C4-2B (cell line): ENCODE measurements around the gene LRIT1.

Experiments
- ZFX ChIP-seq: fragments of 450-650 bp; IDR thresholded peaks from 2 replicates; pipeline ENCODE4 v1.6.1; 2017
- TF ChIP-seq, protein P1 (sequence below): fragments of 450-650 bp; conservative IDR thresholded peaks from 2 replicates; pipeline ENCODE4 v1.5.1; 2017; ENCODE audit warnings: mild to moderate bottlenecking

DNA sequence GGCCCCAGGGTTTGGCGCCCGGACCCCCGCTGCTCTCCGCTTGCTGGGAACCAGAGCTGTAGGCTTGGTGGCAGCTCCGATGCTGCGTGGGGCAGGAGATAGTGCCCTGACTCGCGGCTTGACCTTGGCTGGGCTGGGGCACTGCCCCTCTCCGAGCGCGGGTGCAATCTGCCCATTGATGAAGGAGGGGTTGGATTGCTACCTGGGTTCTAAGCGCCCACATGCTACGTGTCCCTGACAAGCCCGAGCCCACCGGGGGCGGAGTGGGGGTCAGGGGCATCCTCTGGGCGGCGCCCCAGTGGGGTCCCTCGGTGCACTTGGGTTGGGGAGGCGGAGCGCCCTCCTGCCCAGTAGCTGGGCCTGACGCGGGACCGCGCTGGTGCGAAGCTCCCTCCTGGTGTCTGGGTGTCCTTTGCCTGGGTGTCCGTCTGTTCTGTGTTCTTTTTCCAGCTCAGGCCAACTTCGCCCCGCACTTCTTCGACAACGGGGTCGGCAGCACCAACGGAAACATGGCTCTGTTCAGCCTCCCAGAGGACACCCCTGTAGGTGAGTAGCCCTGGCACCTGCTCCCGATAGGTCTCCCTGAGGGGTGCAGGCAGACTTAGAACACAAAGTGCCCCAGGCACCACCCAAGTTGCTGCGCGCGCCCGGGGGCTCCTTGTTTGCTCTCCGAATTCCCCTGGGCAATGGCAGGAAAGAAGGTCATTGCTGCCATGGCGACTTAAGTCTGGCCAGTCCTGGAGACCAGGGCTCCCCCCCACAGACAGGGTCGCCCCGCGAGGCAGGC is 46.1 kb downstream of the LRIT1 start:
- TF ChIP-seq, protein P1, sequence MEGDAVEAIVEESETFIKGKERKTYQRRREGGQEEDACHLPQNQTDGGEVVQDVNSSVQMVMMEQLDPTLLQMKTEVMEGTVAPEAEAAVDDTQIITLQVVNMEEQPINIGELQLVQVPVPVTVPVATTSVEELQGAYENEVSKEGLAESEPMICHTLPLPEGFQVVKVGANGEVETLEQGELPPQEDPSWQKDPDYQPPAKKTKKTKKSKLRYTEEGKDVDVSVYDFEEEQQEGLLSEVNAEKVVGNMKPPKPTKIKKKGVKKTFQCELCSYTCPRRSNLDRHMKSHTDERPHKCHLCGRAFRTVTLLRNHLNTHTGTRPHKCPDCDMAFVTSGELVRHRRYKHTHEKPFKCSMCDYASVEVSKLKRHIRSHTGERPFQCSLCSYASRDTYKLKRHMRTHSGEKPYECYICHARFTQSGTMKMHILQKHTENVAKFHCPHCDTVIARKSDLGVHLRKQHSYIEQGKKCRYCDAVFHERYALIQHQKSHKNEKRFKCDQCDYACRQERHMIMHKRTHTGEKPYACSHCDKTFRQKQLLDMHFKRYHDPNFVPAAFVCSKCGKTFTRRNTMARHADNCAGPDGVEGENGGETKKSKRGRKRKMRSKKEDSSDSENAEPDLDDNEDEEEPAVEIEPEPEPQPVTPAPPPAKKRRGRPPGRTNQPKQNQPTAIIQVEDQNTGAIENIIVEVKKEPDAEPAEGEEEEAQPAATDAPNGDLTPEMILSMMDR, result no peak
- no peak for TF ChIP-seq ZFX
